ENCODE results near the gene AQP12B.

AQP12B gene

GRCh38 chr2:240647503-240648154, 35.1 kb downstream of the AQP12B start:
- Histone ChIP-seq H3K9me3 (ENCODE audit: control insufficient read depth, insufficient read depth, low read length) (no peaks in the 10 kb centered on the region), H3K36me3 (ENCODE audit: control insufficient read depth, insufficient read depth, low read length) (no peaks in the 10 kb centered on the region), H3K4me3 (ENCODE audit: low read depth, low read length) (no peak overlapping the region), H3K9ac (ENCODE audit: low read depth, low read length) (no peak overlapping the region), H3K27me3 (ENCODE audit: control insufficient read depth, insufficient read depth, low read length) (no peaks in the 10 kb centered on the region), H3K4me1 (ENCODE audit: control insufficient read depth, insufficient read depth, low read length) (no peaks in the 10 kb centered on the region)

DNA sequence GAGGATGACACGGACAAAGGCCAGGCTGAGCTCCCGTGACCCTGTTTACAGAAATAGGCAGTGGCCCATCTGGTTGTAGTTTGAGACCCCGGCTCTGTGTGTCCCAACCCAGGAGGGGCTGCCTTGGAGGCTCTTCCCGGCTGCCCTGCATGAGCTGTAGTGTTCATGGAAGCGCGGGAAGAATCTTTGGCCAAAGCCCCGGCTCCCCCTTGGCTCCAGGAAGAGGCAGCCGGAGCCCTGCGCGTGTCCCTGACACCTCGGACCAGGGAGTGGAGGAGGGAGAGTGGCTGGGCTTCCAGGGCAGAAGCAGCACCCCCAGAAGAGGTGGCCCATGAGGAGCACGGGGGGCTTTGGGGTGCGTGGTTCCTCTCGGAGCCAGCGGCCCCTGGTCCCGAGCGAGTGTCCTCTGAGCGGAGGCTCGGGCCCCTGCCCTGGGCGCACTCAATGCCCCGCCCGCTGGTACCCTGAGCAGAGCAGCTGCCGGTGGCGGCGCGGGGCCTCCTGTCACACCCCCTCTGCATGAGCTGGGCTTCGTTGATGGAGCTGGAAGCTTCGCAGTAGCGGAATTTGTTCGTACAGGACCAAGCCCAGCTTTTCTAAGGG, 35.7 kb downstream of the AQP12B start:
- Histone ChIP-seq H3K4me3 (ENCODE audit: low read depth, low read length) (no peak overlapping the region), H3K9ac (ENCODE audit: low read depth, low read length) (no peak overlapping the region), H3K36me3 (ENCODE audit: control insufficient read depth, insufficient read depth, low read length) (no peaks in the 10 kb centered on the region), H3K27me3 (ENCODE audit: control insufficient read depth, insufficient read depth, low read length) (no peaks in the 10 kb centered on the region), H3K9me3 (ENCODE audit: control insufficient read depth, insufficient read depth, low read length) (no peaks in the 10 kb centered on the region), H3K4me1 (ENCODE audit: control insufficient read depth, insufficient read depth, low read length) (no peaks in the 10 kb centered on the region)

- H3K27me3 ChIP-seq (ENCODE audit: control insufficient read depth, insufficient read depth, low read length) = no peaks in the 10 kb centered on the region
- no peaks in the 10 kb centered on the region for H3K4me1 ChIP-seq (ENCODE audit: control insufficient read depth, insufficient read depth, low read length)
- no peaks in the 10 kb centered on the region for H3K9me3 ChIP-seq (ENCODE audit: control insufficient read depth, insufficient read depth, low read length)
- H3K36me3 ChIP-seq (ENCODE audit: control insufficient read depth, insufficient read depth, low read length) = no peaks in the 10 kb centered on the region
- no peak overlapping the region for H3K4me3 ChIP-seq (ENCODE audit: low read depth, low read length)
- no peak overlapping the region for H3K9ac ChIP-seq (ENCODE audit: low read depth, low read length)
Measured at GRCh38 chr2:240646176-240646899, 36.3 kb downstream of the AQP12B start.

DNA sequence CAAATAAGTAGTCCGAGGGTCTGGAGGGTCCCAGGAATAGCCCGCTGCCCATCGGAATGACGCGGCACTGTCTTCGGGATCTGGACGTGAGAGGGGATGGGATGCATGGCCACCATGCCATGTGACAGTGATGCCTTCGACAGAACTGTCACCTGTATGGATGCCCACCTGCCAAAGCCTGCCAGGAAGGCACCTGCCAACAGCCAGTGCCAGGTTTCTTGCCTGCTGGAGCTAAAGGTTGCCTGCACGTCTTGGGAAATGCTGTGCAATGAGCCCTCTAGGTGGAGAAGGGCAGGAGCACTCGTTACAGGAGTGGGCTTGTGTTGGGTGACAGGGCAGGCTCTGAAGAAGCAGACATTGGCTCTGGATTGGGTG, 36.9 kb downstream of the AQP12B start:
- no peak overlapping the region for H3K9ac ChIP-seq (ENCODE audit: low read depth, low read length)
- no peak overlapping the region for H3K4me3 ChIP-seq (ENCODE audit: low read depth, low read length)
- no peaks in the 10 kb centered on the region for H3K36me3 ChIP-seq (ENCODE audit: control insufficient read depth, insufficient read depth, low read length)
- H3K4me1 ChIP-seq (ENCODE audit: control insufficient read depth, insufficient read depth, low read length) = no peaks in the 10 kb centered on the region
- no peaks in the 10 kb centered on the region for H3K9me3 ChIP-seq (ENCODE audit: control insufficient read depth, insufficient read depth, low read length)
- no peaks in the 10 kb centered on the region for H3K27me3 ChIP-seq (ENCODE audit: control insufficient read depth, insufficient read depth, low read length)

- H3K27me3 ChIP-seq (ENCODE audit: control insufficient read depth, insufficient read depth, low read length) = no peaks in the 10 kb centered on the region
- no peaks in the 10 kb centered on the region for H3K4me1 ChIP-seq (ENCODE audit: control insufficient read depth, insufficient read depth, low read length)
- H3K9ac ChIP-seq (ENCODE audit: low read depth, low read length) = no peak overlapping the region
- no peak overlapping the region for H3K4me3 ChIP-seq (ENCODE audit: low read depth, low read length)
- H3K36me3 ChIP-seq (ENCODE audit: control insufficient read depth, insufficient read depth, low read length) = no peaks in the 10 kb centered on the region
- no peaks in the 10 kb centered on the region for H3K9me3 ChIP-seq (ENCODE audit: control insufficient read depth, insufficient read depth, low read length)
Measured at GRCh38 chr2:240645346-240645745, 37.3 kb downstream of the AQP12B start.

DNA sequence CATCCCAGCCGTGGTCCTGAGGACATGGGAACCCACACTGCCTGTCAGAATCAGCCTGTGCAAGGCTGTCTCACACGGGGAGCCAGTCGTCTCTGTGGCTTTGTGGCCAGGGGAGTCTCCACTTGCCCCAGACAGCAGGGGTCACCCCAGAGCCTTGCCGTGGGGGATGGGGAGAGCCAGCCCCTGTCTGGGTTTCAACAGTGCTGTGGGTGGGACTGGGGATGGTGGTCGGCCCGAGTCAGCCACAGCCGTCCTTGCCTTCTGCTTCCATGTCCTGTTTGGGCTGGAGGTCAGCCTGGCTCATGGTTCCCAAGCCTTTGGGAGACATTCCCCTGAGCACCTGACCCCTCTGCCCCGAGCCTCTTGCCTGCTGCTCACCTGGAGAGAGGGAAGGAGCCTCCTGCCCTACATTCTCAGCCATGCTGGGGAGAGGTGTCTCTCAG, 37.8 kb downstream of the AQP12B start:
- no peaks in the 10 kb centered on the region for H3K9me3 ChIP-seq (ENCODE audit: control insufficient read depth, insufficient read depth, low read length)
- H3K4me1 ChIP-seq (ENCODE audit: control insufficient read depth, insufficient read depth, low read length) = no peaks in the 10 kb centered on the region
- no peaks in the 10 kb centered on the region for H3K27me3 ChIP-seq (ENCODE audit: control insufficient read depth, insufficient read depth, low read length)
- no peak overlapping the region for H3K4me3 ChIP-seq (ENCODE audit: low read depth, low read length)
- H3K9ac ChIP-seq (ENCODE audit: low read depth, low read length) = no peak overlapping the region
- H3K36me3 ChIP-seq (ENCODE audit: control insufficient read depth, insufficient read depth, low read length) = no peaks in the 10 kb centered on the region

DNA sequence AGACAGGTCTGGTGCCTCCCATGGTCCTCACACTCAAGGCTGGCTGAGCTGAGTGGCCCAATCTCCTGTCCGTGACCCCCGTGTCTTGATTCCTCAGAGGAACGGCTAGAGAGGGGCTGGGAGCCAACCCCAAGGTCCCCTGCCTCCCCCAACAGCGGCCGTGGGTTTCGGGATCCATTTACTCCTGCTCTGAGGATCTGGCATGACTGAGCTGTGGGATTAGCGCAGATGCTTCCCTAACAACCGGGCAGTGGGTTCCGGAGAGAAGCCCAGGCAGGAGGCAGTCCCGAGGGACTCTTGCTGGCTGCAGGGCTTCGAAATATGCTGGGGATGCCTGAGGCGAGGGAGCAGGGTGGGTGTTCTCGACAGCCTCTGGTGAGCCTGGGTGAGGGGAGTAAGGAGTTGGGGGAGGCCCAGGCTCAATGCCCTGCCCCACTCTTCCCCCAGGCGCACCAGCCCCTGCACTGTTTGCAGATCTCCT, 38.5 kb downstream of the AQP12B start:
- Histone ChIP-seq H3K27me3 (ENCODE audit: control insufficient read depth, insufficient read depth, low read length) (no peaks in the 10 kb centered on the region), H3K36me3 (ENCODE audit: control insufficient read depth, insufficient read depth, low read length) (no peaks in the 10 kb centered on the region), H3K4me3 (ENCODE audit: low read depth, low read length) (no peak overlapping the region), H3K4me1 (ENCODE audit: control insufficient read depth, insufficient read depth, low read length) (no peaks in the 10 kb centered on the region), H3K9me3 (ENCODE audit: control insufficient read depth, insufficient read depth, low read length) (no peaks in the 10 kb centered on the region), H3K9ac (ENCODE audit: low read depth, low read length) (no peak overlapping the region)

- no peaks in the 10 kb centered on the region for H3K36me3 ChIP-seq (ENCODE audit: control insufficient read depth, insufficient read depth, low read length)
- H3K9ac ChIP-seq (ENCODE audit: low read depth, low read length) = no peak overlapping the region
- H3K4me1 ChIP-seq (ENCODE audit: control insufficient read depth, insufficient read depth, low read length) = no peaks in the 10 kb centered on the region
- H3K27me3 ChIP-seq (ENCODE audit: control insufficient read depth, insufficient read depth, low read length) = no peaks in the 10 kb centered on the region
- no peak overlapping the region for H3K4me3 ChIP-seq (ENCODE audit: low read depth, low read length)
- H3K9me3 ChIP-seq (ENCODE audit: control insufficient read depth, insufficient read depth, low read length) = no peaks in the 10 kb centered on the region
Measured at GRCh38 chr2:240643811-240644150, 38.9 kb downstream of the AQP12B start.

GRCh38 chr2:240643093-240643810, 39.4 kb downstream of the AQP12B start:
- Histone ChIP-seq H3K9ac (ENCODE audit: low read depth, low read length) (no peak overlapping the region), H3K27me3 (ENCODE audit: control insufficient read depth, insufficient read depth, low read length) (no peaks in the 10 kb centered on the region), H3K36me3 (ENCODE audit: control insufficient read depth, insufficient read depth, low read length) (no peaks in the 10 kb centered on the region), H3K4me1 (ENCODE audit: control insufficient read depth, insufficient read depth, low read length) (no peaks in the 10 kb centered on the region), H3K9me3 (ENCODE audit: control insufficient read depth, insufficient read depth, low read length) (no peaks in the 10 kb centered on the region), H3K4me3 (ENCODE audit: low read depth, low read length) (no peak overlapping the region)

GRCh38 chr2:240642806-240643092, 39.9 kb downstream of the AQP12B start:
- no peak overlapping the region for H3K9ac ChIP-seq (ENCODE audit: low read depth, low read length)
- no peaks in the 10 kb centered on the region for H3K4me1 ChIP-seq (ENCODE audit: control insufficient read depth, insufficient read depth, low read length)
- no peak overlapping the region for H3K4me3 ChIP-seq (ENCODE audit: low read depth, low read length)
- no peaks in the 10 kb centered on the region for H3K9me3 ChIP-seq (ENCODE audit: control insufficient read depth, insufficient read depth, low read length)
- no peaks in the 10 kb centered on the region for H3K27me3 ChIP-seq (ENCODE audit: control insufficient read depth, insufficient read depth, low read length)
- H3K36me3 ChIP-seq (ENCODE audit: control insufficient read depth, insufficient read depth, low read length) = no peaks in the 10 kb centered on the region

GRCh38 chr2:240642061-240642805, 40.5 kb downstream of the AQP12B start:
- no peak overlapping the region for H3K9ac ChIP-seq (ENCODE audit: low read depth, low read length)
- H3K4me3 ChIP-seq (ENCODE audit: low read depth, low read length) = no peak overlapping the region
- H3K36me3 ChIP-seq (ENCODE audit: control insufficient read depth, insufficient read depth, low read length) = no peaks in the 10 kb centered on the region
- H3K27me3 ChIP-seq (ENCODE audit: control insufficient read depth, insufficient read depth, low read length) = no peaks in the 10 kb centered on the region
- no peaks in the 10 kb centered on the region for H3K9me3 ChIP-seq (ENCODE audit: control insufficient read depth, insufficient read depth, low read length)
- no peaks in the 10 kb centered on the region for H3K4me1 ChIP-seq (ENCODE audit: control insufficient read depth, insufficient read depth, low read length)

Data from iPS-15b (cell line).